Measurements from ENCODE around the gene RAB31.

DNA sequence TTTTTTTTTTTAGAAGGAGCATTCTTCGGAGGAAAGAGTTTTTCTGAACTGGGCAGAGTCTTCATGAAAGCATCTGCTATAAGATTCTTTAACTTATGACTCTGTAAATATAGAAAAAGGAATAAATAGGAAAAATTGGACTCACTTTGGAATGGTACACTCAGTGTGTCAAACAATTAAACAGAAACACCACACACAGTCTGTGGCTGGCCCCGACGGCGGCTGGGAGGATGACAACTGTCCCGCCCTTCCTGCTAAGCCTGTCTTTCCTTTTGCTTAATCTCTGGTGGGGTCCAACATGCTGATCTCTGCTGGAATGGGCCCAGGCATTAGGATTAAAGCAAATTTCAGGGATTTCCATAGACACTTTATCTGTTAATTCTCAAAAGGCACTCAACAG lies 12.5 kb upstream of the RAB31 start:
- TF ChIP-seq, protein P1, sequence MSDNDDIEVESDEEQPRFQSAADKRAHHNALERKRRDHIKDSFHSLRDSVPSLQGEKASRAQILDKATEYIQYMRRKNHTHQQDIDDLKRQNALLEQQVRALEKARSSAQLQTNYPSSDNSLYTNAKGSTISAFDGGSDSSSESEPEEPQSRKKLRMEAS (IDR thresholded peaks at IDR 0.05; ENCODE audit: low read depth, low read length), result no peak
- TF ChIP-seq, protein P2, sequence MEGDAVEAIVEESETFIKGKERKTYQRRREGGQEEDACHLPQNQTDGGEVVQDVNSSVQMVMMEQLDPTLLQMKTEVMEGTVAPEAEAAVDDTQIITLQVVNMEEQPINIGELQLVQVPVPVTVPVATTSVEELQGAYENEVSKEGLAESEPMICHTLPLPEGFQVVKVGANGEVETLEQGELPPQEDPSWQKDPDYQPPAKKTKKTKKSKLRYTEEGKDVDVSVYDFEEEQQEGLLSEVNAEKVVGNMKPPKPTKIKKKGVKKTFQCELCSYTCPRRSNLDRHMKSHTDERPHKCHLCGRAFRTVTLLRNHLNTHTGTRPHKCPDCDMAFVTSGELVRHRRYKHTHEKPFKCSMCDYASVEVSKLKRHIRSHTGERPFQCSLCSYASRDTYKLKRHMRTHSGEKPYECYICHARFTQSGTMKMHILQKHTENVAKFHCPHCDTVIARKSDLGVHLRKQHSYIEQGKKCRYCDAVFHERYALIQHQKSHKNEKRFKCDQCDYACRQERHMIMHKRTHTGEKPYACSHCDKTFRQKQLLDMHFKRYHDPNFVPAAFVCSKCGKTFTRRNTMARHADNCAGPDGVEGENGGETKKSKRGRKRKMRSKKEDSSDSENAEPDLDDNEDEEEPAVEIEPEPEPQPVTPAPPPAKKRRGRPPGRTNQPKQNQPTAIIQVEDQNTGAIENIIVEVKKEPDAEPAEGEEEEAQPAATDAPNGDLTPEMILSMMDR (IDR thresholded peaks at IDR 0.05; ENCODE audit: low read depth, low read length), result no peak
- TF ChIP-seq POLR2A (IDR thresholded peaks at IDR 0.05; ENCODE audit: extremely low read depth, insufficient read length) (no peak), MYC (IDR thresholded peaks at IDR 0.05; ENCODE audit: low read depth, low read length) (no peak)
